Tibial nerve (tissue), 4 donors: ENCODE measurements around the gene DCAF8L2.

Experiments
- EP300 ChIP-seq, 2 donors: sonication (generic); formaldehyde crosslinking; IDR thresholded peaks; one replicate each; pipeline ENCODE4 v1.6.1; 2017; ENCODE audit warnings: antibody characterized with exemption in 2 of 2, mild to moderate bottlenecking in 1 of 2
- TF ChIP-seq, protein P1 (sequence below), 5 experiments: fragments of 200-600 bp in 3 of 5; fragments of 450-650 bp in 2 of 5; sonication (generic) in 3 of 5; IDR thresholded peaks; one replicate each; pipeline ENCODE4 v1.5.1; 2016 to 2019; ENCODE audit warnings: antibody characterized with exemption in 5 of 5, mild to moderate bottlenecking in 3 of 5, moderate library complexity in 2 of 5

DNA sequence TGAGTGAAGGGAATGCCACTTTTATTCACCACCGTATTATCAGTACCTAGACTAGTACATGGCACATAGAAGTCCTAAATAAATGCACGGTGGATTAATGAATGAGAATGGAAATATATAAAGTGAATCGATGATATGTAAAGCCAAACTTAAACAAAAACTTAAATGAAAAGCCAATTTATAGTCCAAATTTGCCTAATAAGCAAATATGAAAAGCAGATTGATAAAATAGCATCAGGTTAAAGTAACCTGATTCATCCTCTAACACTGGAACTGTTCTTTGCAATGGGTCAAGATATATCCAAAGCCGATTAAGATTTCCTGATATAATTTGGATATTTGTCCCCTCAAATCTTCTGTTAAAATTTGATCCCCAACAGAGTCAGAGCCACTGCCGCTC lies 150.8 kb downstream of the DCAF8L2 start:
- TF ChIP-seq EP300 (IDR thresholded peaks at IDR 0.05): no peak
- TF ChIP-seq, protein P1, sequence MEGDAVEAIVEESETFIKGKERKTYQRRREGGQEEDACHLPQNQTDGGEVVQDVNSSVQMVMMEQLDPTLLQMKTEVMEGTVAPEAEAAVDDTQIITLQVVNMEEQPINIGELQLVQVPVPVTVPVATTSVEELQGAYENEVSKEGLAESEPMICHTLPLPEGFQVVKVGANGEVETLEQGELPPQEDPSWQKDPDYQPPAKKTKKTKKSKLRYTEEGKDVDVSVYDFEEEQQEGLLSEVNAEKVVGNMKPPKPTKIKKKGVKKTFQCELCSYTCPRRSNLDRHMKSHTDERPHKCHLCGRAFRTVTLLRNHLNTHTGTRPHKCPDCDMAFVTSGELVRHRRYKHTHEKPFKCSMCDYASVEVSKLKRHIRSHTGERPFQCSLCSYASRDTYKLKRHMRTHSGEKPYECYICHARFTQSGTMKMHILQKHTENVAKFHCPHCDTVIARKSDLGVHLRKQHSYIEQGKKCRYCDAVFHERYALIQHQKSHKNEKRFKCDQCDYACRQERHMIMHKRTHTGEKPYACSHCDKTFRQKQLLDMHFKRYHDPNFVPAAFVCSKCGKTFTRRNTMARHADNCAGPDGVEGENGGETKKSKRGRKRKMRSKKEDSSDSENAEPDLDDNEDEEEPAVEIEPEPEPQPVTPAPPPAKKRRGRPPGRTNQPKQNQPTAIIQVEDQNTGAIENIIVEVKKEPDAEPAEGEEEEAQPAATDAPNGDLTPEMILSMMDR (IDR thresholded peaks at IDR 0.05): no peak
